Measurements from ENCODE around the gene CCBE1.

GRCh38 chr18:59461171-59461570 is 236.1 kb downstream of the CCBE1 start:
- no peak for TF ChIP-seq CTCF (IDR thresholded peaks at IDR 0.05; ENCODE audit: insufficient read depth, low read depth, low read length)
- no peak for TF ChIP-seq EZH2 (IDR thresholded peaks at IDR 0.05; ENCODE audit: insufficient read depth, low read length)
